GM18508 (cell line): Measurements from ENCODE around the gene OR10A3.

Experiments used
- ATAC-seq: cut with Tn5 transposase; IDR thresholded peaks from one replicate; pipeline ENCODE4 v1.9.1; 2021; ENCODE audit warnings: moderate number of reproducible peaks; ENCODE audit not compliant: insufficient read depth, unreplicated experiment

Gene OR10A3

DNA sequence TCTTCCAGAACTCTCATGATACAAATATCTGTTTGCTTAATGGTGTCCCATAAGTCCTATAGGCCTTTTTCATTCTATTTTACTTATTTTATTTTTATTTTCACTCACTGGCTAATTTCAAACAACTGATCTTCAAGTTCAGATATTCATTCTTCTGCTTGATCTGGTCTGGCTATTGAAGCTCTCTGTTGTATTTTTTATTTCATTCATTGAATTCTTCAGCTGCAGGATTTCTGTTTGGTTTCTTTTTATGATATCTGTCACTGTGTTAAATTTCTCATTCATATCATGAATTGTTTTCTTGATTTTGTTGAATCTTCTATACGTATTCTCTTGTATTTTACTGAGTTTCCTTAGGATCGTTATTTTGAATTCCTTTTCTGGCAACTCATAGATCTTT lies 2.6 kb upstream of the OR10A3 start:
- ATAC-seq = no peak

DNA sequence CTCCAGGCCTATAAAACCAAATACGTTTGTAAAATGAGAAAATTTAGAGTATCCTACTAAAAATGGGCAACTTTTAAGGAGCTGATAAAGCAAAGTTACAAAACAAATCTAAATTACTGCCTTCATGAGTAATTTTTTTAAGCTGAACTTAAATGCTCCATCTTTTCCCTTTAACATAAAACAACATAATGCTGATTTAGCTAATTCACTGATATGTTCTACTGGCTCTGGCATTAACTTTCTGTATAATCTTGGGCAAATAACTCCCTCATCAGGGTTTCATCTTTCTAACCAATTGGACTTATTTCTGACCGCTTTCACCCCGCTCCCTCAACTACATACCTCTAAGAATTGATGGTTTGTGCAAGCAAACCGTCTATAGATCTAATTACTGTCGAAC lies 362 bp downstream of the OR10A3 start:
- no peak for ATAC-seq

GRCh38 chr11:7936615-7937014 lies 4.9 kb downstream of the OR10A3 start:
- ATAC-seq = no peak

GRCh38 chr11:7931168-7931567 lies 10.3 kb downstream of the OR10A3 start, which contains the start of gene OR10A6:
Gene OR10A6, minus strand, starts transcription at chr11:7931268. Its CDS starts 2,606 bp downstream, at chr11:7928662.
- no peak for ATAC-seq

DNA sequence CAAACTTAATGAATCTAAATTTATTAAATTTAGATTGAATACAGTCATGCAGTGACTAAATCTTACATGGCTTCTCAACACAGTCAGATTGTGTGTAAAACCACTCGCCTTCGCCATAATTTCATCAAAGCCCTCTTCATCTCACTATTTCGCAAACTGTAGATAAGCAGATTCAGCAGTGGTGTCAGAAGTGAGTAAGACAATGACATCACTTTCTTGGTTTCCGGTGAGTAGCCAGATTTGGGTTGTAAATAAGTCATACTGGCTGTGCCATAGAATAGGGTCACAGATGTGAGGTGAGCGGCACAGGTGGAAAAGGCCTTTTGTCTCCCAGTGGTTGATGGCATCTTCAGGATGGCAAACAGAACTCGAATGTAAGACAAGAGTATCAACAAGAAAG lies 13.9 kb downstream of the OR10A3 start:
- no peak for ATAC-seq

- no peak for ATAC-seq
These were observed 17.0 kb downstream of the OR10A3 start for GRCh38 chr11:7924536-7924935.

DNA sequence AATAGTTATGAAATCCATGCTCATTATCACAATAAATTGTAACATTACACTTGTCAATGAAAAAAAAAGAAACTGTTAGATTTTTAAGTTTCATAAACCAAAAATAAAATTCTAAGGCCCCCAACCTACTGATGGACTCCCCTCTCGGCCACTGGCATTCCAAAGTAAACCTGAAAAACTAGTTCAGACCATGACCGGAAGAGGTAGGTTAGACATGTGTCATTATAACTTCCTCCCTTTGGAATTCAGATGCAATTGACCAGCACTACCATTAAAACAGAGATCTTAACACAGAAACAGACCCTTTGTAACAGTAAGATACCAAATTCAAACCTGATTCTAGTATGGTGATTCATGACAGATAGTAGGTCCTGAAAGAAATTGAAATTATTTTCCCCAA lies 23.4 kb downstream of the OR10A3 start:
- no peak for ATAC-seq

DNA sequence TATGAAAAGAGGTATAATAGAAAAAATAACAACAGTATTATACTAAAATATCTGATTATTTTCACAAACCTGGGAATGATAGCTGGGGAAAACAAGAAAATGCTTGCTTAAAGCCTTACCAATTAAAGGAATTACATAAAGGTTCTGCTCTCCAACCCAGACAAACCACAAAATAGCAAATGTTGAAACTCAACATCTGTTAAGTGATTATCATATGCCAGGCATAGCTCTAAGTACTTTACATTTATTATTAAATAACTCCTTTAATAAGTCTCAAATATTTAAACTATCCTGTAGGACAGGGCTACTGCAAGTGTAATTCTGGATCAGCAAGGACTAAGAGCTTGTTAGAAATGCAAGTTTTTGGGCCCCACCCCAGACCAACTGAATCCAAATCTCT lies 30.5 kb downstream of the OR10A3 start:
- no peak for ATAC-seq

- no peak for ATAC-seq
These were observed 31.2 kb downstream of the OR10A3 start for GRCh38 chr11:7910286-7910788.

GRCh38 chr11:7909585-7910285 lies 31.8 kb downstream of the OR10A3 start:
- ATAC-seq = no peak

GRCh38 chr11:7907121-7907520 lies 34.4 kb downstream of the OR10A3 start:
- no peak for ATAC-seq

- ATAC-seq = no peak
These were observed 35.0 kb downstream of the OR10A3 start for GRCh38 chr11:7906481-7906880.

DNA sequence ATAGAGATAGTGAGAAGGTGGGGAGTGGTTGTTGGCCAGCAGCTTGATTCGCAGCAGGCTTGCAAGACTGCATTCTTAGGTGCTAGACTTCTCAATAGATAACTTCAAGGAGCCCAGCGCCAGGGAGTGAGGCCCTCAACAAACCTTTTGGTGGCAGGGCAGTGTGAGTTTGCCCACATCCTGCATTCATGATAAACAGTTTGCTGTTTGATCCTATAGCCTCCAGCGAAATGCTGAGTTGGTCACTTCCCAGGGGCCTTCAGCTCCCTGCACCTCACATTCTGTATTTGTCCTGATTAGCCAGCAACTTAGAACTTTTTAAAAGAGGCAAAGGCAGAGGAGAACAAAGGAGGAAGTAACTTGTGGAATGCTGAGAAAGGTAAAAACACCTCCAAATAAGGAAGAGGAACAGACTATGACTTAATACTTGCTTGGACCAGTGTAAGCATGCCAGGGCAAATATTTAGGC lies 35.5 kb downstream of the OR10A3 start:
- ATAC-seq = no peak

- no peak for ATAC-seq
These were observed 36.0 kb downstream of the OR10A3 start for GRCh38 chr11:7905549-7905948.

GRCh38 chr11:7904917-7905316 lies 36.6 kb downstream of the OR10A3 start:
- no peak for ATAC-seq

DNA sequence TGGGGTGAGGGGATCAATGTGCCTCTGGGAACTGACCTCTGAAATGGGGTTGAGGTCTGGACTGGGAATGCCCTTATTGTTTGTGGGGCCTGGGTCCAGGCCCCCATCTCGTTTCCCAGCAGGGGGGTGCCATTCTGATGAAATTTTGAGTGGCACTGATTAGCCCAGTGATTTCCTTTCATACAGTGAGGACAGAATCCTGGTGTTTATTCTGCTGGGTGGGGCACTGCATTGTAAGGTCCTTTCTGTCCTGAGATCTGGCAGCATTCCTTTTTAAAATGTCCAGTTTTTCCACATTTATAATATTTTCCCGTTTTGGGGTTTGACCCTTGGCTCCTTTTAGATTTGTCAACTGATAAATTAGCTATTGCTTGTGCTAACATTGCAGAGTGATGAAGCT lies 37.6 kb downstream of the OR10A3 start:
- ATAC-seq = no peak

- ATAC-seq = no peak
These were observed 40.1 kb downstream of the OR10A3 start for GRCh38 chr11:7901319-7901854.

DNA sequence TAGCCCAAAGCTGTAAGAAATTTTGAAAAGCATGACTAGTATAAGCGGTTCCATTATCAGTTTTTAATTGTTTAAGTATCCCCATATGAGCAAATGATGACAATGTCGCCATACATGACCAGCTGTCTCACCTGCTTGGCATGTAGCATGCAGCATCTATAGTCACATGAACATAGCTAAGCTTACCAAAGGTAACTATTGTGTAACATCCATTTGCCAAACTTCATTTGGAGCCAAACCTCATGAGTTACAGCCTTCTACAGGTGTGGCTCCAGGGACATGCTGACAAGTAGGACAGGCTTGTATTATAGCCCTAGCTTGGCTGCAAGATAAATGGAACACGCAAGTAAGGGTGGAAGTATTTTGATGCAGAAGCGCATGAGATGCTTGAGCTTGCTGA lies 40.8 kb downstream of the OR10A3 start:
- ATAC-seq = no peak

DNA sequence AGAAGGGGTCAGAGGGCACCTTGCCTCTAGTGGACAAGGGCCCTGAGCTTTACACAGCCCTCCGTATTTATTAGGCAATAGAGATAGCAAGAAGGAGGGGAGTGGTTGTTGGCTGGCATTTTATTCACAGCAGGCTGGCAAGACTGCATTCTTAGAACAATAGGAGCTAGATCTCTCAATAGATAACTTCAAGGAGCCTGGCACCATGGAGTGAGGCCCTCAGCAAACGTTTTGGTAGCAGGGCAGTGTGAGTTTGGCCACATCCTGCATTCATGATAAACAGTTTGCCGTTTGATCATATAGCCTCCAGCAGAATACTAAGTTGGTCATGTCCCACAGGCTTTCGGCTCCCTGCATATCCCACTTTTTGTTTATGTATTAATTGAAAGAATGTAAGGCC lies 42.1 kb downstream of the OR10A3 start:
- ATAC-seq = no peak

DNA sequence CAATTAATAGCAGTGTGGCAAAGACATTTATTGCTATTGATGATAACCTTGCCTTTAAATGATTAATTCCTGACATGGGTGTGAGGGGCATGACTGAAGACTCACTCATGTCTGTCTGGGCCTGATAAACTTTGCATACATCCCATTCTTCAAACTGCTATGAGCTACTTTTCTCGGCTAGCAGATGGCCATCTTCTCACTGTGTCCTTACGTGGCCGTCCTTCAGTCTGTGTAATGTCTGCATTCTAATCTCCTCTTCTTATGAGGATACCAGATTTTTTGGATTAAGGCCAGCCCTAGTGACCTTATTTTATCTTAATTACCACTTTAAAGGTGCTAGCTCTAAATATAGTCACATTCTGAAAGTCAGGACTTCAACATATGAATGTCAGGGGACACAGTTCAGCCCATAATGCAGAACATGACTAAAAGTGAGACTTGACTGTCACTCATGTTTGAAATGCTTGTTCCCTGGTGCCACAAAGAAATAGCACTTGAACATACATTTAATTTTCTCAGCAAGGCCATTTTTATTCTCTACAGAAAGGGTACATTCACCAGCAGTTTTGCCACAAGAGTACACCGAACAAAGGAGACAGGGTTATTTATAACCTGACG lies 42.7 kb downstream of the OR10A3 start:
- ATAC-seq = no peak

DNA sequence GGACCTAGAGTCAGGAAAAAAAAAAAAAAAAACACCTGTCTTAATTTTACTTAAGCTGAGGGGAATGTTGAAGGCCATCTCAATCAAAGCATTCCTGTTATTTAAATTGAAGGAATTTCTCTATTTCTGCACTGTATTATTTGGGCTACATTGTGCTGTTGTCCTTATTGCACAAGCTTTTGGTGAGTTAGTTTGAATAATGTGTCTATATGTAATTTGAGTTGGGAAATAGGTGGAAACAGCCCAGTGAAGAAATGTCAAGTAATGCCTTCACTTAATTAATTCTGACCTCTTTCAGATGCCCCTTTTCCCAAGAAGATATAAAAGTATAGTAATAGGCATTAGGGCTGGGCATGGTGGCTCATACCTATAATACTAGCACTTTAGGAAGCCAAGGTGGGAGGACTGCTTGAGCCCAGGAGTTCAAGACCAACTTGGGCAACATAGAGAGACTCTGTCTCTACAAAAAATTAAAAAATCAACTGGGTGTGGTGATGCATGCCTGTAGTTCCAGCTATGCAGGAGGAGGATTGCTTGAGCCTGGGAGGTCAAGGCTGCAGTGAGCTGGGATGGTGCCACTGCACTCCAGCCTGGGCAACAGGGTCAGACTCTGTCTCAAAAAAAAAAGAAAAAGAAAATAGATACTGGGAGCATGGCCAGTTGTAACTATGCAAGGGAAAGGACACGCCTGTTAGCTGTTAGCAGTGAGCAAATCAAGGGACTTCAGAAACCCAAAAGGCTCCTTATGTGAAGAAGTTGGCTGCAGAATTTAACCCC lies 45.3 kb downstream of the OR10A3 start:
- no peak for ATAC-seq
